GM20431 (cell line): ENCODE data around the gene ANKRD39.

Experiments
- in situ Hi-C: fragments of 300-500 bp; cut with MseI, MboI; formaldehyde crosslinking; loops from one replicate; pipeline ENCODE4 v1.15.0; 2020; ENCODE audit warnings: low sequenced_read_pairs; ENCODE audit not compliant: unreplicated experiment

ANKRD39 gene

DNA sequence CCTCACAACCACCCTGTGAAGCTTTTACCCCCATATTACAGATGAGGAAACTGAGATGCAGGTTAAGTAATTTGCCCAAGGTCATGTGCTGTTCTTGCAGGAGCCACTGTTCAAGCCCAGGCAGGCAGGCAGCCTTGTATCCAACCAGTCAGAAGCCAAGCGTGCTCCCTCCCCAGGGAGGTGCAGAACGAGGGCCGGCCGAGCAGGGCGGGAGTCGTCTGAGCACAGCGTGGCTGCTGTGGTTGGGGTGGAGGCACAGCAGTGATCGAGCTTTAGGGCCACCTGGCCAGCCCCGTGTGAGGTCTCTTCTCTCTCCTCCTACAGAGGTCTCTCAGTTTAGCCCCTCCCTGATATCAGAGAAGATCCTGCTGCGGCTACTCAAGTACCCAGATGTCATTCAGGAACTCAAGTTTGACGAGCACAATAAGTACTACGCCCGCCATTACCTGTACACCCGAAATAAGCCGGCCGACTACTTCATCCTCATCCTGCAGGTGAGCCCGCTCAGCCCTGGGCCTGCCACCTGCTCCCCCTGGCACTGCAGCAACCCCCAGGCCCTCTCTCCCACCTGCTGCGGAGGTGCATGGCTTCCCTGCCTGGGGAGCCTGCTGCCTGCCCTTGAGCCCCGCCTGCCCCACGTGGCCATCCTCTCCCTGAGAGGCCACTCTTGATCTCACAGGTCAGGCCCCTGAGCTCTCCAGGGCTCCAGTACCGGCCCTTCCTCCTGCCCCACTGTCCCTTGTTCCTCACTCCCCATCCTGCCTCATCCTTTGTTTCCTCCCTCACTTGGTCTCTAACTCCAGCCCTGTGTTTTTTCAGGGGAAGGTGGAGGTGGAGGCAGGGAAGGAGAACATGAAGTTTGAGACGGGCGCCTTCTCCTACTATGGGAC is 58.8 kb downstream of the ANKRD39 start:
- in situ Hi-C loops: no loop called here
